IPS DF 6.9 (cell line): ENCODE results near the gene FBXO24.

ENCODE experiments used
- DNase-seq: peaks from one replicate; pipeline ENCODE4 v3.0.0-alpha.2; 2013; ENCODE audit warnings: low read depth, low spot score
- H3K27ac ChIP-seq: one replicate; pipeline ENCODE4 v1.5.1; 2013; ENCODE audit warnings: low read length, control low read depth
- H3K27me3 ChIP-seq: 2 replicates; pipeline ENCODE4 v1.6.1; 2013; ENCODE audit warnings: mild to moderate bottlenecking, low read length; ENCODE audit not compliant: control insufficient read depth, insufficient read depth
- H3K36me3 ChIP-seq: 2 replicates; pipeline ENCODE4 v1.6.1; 2013; ENCODE audit warnings: low read length; ENCODE audit not compliant: control insufficient read depth, insufficient read depth
- H3K4me1 ChIP-seq: 2 replicates; pipeline ENCODE4 v1.6.1; 2013; ENCODE audit warnings: low read length; ENCODE audit not compliant: control insufficient read depth, insufficient read depth
- H3K4me3 ChIP-seq: 2 replicates; pipeline ENCODE4 v1.5.1; 2013; ENCODE audit warnings: mild to moderate bottlenecking, low read length
- H3K9me3 ChIP-seq: 2 replicates; pipeline ENCODE4 v1.6.1; 2013; ENCODE audit warnings: low read length, inconsistent platforms; ENCODE audit not compliant: control insufficient read depth, insufficient read depth
- WGBS: extraction: QIAGEN DNeasy Blood & Tissue Kit; methylation state at CpG from one replicate; pipeline ENCODE4 v1.1.7; 2013; ENCODE audit warnings: mixed read lengths, missing lambda C conversion rate; ENCODE audit not compliant: insufficient read length, insufficient coverage; 5-methylcytosine and 5-hydroxymethylcytosine counted together

The FBXO24 gene

GRCh38 chr7:100623951-100624824 is 38.1 kb downstream of the FBXO24 start:
- no CpG with 5 or more reads among the region's 15 CpGs for WGBS
- Histone ChIP-seq H3K4me3 (no peak overlapping the region), H3K36me3 (no peaks in the 10 kb centered on the region), H3K9me3 (no peaks in the 10 kb centered on the region), H3K4me1 (peaks cover 2% of the 10 kb centered on the region), H3K27ac (no peak overlapping the region), H3K27me3 (no peaks in the 10 kb centered on the region; the same call in 1 of the 2 replicates)
- no peak for DNase-seq

- Histone ChIP-seq H3K9me3 (no peaks in the 10 kb centered on the region), H3K4me3 (no peak overlapping the region; the same call in 1 of the 2 replicates), H3K27me3 (no peaks in the 10 kb centered on the region; the same call in 1 of the 2 replicates), H3K4me1 (peaks cover 2% of the 10 kb centered on the region), H3K27ac (no peak overlapping the region), H3K36me3 (no peaks in the 10 kb centered on the region)
- WGBS, result no CpG with 5 or more reads among the region's 3 CpGs
- no peak for DNase-seq
Measured at GRCh38 chr7:100626055-100626454, 39.9 kb downstream of the FBXO24 start.

GRCh38 chr7:100626530-100627237 is 40.6 kb downstream of the FBXO24 start:
- H3K4me1 ChIP-seq, result peaks cover 2% of the 10 kb centered on the region
- H3K36me3 ChIP-seq, result no peaks in the 10 kb centered on the region
- H3K9me3 ChIP-seq, result no peaks in the 10 kb centered on the region
- peak overlapping the region; percentile 14; the same call in 1 of the 2 replicates for H3K4me3 ChIP-seq
- DNase-seq, result no peak
- no peaks in the 10 kb centered on the region; the same call in 1 of the 2 replicates for H3K27me3 ChIP-seq
- no CpG with 5 or more reads among the region's 37 CpGs for WGBS
- no peak overlapping the region for H3K27ac ChIP-seq

GRCh38 chr7:100627238-100627549 is 41.1 kb downstream of the FBXO24 start:
- H3K4me1 ChIP-seq, result peaks cover 2% of the 10 kb centered on the region
- no peak overlapping the region for H3K27ac ChIP-seq
- DNase-seq, result no peak
- H3K27me3 ChIP-seq, result no peaks in the 10 kb centered on the region; the same call in 1 of the 2 replicates
- H3K9me3 ChIP-seq, result no peaks in the 10 kb centered on the region
- H3K36me3 ChIP-seq, result no peaks in the 10 kb centered on the region
- no peak overlapping the region for H3K4me3 ChIP-seq
- no CpG with 5 or more reads among the region's 21 CpGs for WGBS

- H3K27me3 ChIP-seq, result no peaks in the 10 kb centered on the region; the same call in 1 of the 2 replicates
- no peak overlapping the region for H3K27ac ChIP-seq
- no peaks in the 10 kb centered on the region for H3K9me3 ChIP-seq
- WGBS, result no CpG with 5 or more reads among the region's 11 CpGs
- H3K36me3 ChIP-seq, result no peaks in the 10 kb centered on the region
- DNase-seq, result no peak
- H3K4me3 ChIP-seq, result no peak overlapping the region
- H3K4me1 ChIP-seq, result peaks cover 4% of the 10 kb centered on the region
Measured at GRCh38 chr7:100629117-100629716, 43.1 kb downstream of the FBXO24 start.

GRCh38 chr7:100630066-100630465 is 43.9 kb downstream of the FBXO24 start:
- H3K27ac ChIP-seq, result no peak overlapping the region

GRCh38 chr7:100632951-100633717 is 47.0 kb downstream of the FBXO24 start:
- Histone ChIP-seq H3K27me3 (no peaks in the 10 kb centered on the region; the same call in 1 of the 2 replicates), H3K9me3 (no peaks in the 10 kb centered on the region), H3K27ac (no peak overlapping the region), H3K36me3 (no peaks in the 10 kb centered on the region), H3K4me1 (peaks cover 1% of the 10 kb centered on the region; the same call in 1 of the 2 replicates), H3K4me3 (peak overlapping the region; percentile 65; the same call in 1 of the 2 replicates)
- no peak for DNase-seq
- WGBS, result no CpG with 5 or more reads among the region's 72 CpGs

More at GRCh38 chr7:100630066-100630465, 43.9 kb downstream of the FBXO24 start:
- no peak for DNase-seq
- Histone ChIP-seq H3K4me3 (no peak overlapping the region), H3K27me3 (no peaks in the 10 kb centered on the region; the same call in 1 of the 2 replicates), H3K9me3 (no peaks in the 10 kb centered on the region), H3K4me1 (peaks cover 4% of the 10 kb centered on the region), H3K36me3 (no peaks in the 10 kb centered on the region)
- no CpG with 5 or more reads among the region's 4 CpGs for WGBS

- H3K36me3 ChIP-seq, result no peaks in the 10 kb centered on the region
- H3K9me3 ChIP-seq, result no peaks in the 10 kb centered on the region
- H3K4me3 ChIP-seq, result no peak overlapping the region
- no peak overlapping the region for H3K27ac ChIP-seq
- H3K27me3 ChIP-seq, result no peaks in the 10 kb centered on the region
- no CpG with 5 or more reads among the region's 17 CpGs for WGBS
- DNase-seq, result no peak
- H3K4me1 ChIP-seq, result peaks cover 5% of the 10 kb centered on the region
Measured at GRCh38 chr7:100639995-100640516, 53.9 kb downstream of the FBXO24 start.

GRCh38 chr7:100640517-100641440 is 54.7 kb downstream of the FBXO24 start:
- Histone ChIP-seq H3K36me3 (no peaks in the 10 kb centered on the region), H3K9me3 (no peaks in the 10 kb centered on the region), H3K4me3 (no peak overlapping the region), H3K27me3 (no peaks in the 10 kb centered on the region), H3K4me1 (peaks cover 5% of the 10 kb centered on the region), H3K27ac (no peak overlapping the region)
- WGBS, result no CpG with 5 or more reads among the region's 24 CpGs
- no peak for DNase-seq
